ENCODE measurements around the gene INO80D.
A peak's percentile ranks its signal among the peaks of the same experiment; 100 is the strongest.
"Not testable (repeated sequence)": the region's sequence is repeated elsewhere in the genome, so short reads cannot be mapped to it uniquely, and the experiment has no call there.

INO80D gene, protein sequence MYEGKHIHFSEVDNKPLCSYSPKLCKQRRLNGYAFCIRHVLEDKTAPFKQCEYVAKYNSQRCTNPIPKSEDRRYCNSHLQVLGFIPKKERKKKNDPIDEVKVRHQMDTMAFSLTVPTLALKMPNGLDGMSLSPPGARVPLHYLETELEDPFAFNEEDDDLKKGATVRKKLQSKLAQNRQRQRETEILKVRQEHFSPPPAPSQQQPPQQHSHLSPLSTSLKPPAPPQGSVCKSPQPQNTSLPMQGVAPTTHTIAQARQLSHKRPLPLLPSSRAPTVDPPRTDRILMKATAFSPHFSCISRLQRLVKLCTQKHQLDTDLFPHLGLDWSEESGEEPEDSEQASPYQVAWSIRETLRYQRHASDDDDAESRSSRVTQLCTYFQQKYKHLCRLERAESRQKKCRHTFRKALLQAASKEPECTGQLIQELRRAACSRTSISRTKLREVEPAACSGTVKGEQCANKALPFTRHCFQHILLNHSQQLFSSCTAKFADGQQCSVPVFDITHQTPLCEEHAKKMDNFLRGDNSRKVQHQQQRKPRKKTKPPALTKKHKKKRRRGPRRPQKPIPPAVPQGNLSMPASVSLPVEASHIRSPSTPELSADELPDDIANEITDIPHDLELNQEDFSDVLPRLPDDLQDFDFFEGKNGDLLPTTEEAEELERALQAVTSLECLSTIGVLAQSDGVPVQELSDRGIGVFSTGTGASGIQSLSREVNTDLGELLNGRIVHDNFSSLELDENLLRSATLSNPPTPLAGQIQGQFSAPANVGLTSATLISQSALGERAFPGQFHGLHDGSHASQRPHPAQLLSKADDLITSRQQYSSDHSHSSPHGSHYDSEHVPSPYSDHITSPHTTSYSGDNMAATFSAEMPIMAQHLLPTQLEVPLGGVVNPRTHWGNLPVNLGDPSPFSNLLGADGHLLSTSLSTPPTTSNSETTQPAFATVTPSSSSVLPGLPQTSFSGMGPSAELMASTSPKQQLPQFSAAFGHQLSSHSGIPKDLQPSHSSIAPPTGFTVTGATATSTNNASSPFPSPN

GRCh38 chr2:206085742-206086445, at the start of gene INO80D:
TSS of gene INO80D (minus strand) at chr2:206086174. CDS start at chr2:206063016, 23,158 bp downstream.
- peak; percentile 70 for DNase-seq

DNA sequence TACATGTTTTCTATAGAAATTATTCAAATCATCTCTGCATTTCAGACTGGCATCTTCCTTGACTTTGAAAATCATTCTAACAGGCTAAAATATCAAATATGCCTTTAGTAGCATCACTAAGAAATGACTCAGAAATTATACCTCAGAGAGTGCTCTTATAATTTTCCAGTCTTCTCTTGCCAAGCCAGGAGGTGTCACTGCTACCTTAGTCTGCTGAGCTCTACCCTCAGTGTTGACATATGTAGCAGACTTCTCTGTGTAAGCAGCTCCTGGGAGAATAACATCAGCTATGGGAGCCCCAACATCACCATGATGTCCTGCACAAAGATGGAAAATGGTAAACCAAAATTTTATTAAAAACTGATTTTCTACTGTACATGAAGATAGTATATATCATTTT, 41.7 kb upstream of the INO80D start:
- DNase-seq = no peak

- DNase-seq = no peak
Measured at GRCh38 chr2:206125901-206126300, 39.9 kb upstream of the INO80D start.

DNA sequence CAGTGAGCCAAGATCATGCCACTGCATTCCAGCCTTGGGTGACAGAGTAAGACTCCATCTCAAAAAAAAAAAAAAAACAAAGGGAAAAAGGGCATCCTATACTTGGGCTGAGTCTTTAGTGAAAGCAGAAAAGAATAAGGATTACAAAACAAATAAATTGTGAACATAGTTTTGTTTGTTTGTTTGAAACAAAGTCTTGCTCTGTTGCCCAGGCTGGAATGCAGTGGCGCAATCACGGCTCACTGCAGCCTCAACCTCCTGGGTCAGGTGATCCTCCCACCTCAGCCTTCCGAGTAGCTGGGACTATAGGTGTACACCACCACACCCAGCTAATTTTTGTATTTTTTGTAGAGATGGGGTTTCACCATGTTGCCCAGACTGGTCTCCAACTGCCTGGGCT, 36.6 kb upstream of the INO80D start:
- not testable (repeated sequence) for DNase-seq

DNA sequence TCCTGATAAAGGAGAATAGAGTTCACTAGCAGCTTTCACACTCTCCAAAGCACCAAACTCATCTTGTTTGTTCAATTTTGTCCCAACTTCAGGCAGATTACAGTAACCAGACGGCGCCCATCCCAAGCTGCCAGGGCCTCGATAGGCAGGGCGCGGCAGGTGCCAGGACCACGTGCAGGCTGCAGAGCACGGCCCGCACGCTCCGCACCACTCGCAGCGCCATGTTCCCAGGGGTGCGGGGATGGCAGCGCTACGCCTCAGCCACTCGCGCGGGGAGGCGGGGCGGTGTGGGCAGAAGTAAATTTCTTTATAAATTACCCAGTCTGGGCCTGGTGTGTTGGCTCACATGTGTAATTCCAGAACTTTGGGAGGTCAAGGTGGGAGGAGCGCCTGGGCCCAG, 30.3 kb upstream of the INO80D start:
- no peak for DNase-seq

- no peak for DNase-seq
Measured at GRCh38 chr2:206115026-206115578, 29.1 kb upstream of the INO80D start.

DNA sequence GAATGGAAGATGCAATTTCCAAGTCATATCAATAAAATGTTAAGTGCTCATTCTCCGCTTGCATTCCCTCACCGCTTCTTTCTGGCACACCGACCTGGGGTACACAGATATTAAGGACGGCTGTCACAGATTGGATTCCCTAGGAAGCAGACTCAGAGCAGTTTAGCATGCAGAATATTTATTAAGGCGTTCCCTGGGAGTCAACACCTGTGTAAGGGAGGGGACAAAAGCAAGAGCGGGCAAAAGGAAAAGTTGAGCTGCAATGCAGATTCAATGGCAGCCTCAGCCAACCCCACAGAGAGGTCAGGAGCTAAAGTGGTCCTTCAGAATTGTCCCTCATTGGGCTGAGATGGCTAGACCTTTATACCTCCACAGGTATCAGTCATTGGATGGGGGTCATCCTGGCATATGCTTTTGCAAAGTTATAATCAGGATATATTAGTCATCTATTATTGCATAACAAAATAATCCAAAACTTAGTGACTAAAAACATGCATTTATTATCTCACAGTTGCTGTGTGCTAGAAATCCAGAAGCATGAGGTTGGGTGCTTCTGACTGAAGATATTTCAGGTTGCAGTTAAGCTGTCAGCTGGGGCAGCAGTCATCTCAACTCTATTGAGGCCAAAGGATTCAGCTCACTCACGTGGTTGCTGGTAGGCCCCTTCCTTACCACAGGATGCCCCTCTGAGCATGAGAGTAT, 27.0 kb upstream of the INO80D start:
- no peak for DNase-seq

GRCh38 chr2:206112108-206112507, 26.1 kb upstream of the INO80D start:
- DNase-seq = no peak

- no peak for DNase-seq
Measured at GRCh38 chr2:206108713-206109112, 22.7 kb upstream of the INO80D start.

DNA sequence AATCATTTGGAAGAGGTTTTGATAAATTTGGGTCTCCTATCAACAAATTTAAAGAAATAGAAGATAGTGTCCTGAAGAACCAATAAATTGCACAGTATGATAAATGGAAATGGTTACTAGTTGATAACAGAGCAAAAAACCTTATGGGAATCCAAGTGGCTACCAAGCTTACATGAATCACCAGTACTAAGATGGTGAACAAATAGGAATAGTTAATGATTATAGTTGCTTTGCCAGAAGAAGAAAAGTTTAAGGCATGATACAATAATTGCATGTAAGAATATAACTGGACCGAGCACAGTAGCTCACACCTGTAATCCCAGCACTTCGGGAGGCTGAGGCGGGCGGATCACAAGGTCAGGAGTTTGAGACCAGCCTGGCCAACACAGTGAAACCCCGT, 19.6 kb upstream of the INO80D start:
- DNase-seq = no peak

- DNase-seq = no peak
Measured at GRCh38 chr2:206105038-206105437, 19.1 kb upstream of the INO80D start.

- not testable (repeated sequence) for DNase-seq
Measured at GRCh38 chr2:206098872-206099271, 12.9 kb upstream of the INO80D start.

DNA sequence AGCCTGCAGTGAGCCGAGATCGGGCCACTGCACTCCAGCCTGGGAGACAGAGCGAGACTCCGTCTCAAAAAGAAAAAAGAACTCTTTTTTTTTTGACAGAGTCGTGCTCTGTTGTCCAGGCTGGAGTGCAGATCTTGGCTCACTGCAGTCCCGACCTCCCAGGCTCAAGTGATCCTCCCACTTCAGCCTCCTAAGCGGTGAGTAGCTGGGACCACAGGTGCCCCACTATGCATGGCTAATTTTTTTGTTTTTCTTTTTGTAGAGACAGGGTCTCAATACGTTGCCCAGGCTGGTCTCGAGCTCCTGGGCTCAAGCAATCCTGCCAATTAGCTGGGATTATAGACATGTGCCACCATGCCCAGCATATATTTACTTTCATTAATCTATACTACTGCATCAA, 12.5 kb upstream of the INO80D start:
- DNase-seq = no peak

DNA sequence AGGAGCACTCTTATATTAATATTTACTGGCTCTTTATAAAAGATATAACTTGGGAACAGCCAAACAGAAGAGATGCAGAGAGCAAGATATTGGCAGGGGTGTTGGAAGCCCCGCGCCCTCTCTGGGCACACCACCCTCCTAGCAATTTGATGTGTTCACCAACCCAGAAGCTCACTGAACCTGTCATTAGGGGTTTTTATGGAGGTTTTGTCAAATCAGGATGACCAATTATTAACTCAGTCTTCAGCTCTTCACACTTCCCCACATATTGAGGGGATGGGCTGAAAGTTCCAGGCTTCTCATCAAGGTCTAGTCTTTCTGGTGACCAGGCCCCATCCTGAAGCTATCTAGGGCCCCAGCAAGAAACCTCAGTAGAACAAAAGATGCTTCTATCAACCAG, 10.9 kb upstream of the INO80D start:
- DNase-seq = no peak

DNA sequence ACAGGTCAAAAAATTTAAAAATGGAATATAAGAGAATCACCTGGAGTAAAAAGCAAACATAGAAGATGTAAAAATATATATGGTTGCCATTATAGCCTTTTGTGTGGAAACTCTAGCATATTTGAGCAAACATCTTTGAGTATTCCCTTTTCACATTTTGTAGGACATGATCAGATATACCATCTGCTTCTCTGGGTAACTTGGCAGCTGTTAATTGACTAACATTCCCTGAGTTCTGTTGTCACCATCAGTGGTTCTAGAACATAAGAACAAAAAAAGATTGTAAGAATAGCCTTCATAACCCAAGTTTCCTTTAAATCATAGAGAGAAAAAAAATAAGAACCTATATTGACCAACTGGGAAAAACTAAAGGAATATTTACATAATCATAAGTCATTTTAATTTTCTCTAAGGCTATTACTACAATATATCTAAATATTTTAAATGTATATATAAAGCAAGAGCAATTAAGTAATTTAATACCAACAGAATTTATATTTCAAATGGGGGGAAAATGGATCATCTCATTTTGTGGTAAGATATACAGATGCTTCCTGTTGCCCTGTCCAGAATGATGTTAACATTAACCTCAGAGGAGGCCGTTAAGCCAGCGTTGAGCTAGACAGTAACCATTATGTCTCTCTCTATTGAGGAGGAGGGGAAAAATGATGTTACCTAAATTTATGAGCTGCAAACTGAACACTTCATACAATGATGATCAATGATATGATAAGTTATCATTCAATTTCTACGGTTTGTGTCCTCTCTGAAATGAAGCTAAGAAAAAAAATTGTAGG, 9.8 kb upstream of the INO80D start:
- DNase-seq = no peak

DNA sequence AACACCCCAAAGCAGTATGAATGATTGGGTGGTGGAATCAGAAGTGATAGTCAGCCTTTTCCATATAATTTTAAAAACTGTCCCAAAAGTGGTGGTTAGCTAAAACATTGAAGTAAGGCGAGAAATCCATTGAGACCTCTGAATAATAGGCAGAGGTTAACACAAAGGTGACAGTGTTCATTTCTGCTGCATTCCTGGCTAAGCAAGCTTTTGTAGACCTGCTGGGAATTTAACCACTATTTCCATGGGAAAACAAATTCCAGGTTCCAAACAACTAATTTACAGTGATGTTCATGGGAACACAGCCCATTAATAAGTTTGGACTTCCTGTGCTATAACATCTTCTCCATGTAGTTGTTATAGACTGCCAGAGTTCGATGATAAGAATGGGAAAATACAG, 6.3 kb upstream of the INO80D start:
- DNase-seq = no peak

GRCh38 chr2:206088248-206088647, 2.3 kb upstream of the INO80D start:
- no peak for DNase-seq

DNA sequence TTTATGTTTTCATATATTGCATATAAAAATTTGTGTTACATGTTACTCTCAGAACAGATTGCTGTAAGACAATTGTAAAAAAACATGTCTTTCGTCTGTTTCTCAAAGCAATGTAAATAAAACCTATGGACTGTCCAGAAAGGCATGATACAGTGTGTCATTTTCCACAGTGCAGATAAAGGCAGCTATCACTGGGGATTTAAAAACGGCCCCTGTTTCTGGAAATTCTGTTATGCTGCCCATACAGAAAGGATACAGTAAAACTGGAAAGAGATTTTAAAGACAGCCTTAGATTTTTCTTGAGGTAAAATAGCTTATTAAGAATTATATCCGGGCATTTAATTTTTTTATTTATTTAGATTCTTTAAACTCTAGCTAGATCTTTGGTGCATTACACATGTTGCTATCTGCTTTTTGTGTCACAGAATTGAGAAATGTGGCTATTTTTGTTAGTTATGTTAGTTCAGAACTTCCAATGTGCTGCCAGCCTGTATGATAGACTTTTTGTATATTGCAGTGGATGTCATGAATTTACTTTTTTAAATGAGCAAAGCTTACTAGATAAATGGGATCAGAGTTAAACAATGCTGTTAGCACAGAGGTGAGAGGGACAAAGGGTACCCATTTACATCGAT, 859 bp upstream of the INO80D start:
- no peak for DNase-seq

DNA sequence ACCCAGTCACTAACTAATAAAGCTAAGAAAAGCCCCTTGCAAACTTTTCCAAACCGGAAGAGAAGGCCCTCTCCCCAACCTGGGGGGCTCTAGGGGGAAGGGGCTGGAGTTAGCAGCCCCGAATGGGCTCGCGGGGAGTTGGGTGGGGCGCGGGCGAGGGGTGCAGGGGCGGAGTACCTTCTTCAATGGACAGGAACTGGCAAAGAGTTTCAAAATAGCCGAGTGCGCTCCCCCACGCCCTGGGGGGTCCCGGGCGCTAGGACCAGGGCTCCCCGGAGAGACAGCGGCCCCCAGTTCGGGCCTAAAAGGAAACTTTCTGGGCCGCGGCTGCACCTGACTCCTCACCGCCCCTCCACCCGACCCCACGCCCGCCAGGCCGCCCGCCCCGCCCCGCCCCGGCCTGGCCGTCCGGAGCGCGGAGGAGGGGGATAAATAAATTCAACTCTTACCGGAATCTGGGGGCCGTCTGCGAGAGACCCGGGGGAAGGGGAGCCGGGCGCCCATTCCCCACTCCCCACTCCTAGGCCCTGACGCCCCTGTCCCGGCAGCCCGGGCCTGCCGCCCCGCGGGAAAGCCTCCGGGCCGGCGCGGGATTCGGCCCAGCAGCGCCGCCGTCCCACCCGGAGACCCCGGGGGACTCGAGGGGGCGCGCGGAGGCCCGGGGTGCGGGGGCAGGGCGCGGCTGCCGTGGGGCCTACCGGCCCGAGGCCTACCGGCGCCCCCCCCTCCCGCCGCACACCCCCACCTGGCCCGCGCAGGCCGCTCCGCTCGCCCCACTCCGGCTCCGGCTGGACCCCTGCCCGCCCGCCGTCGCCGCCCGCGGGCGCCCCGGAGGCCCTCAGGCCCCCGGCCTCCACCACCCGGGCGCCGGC, 868 bp downstream of the INO80D start:
- DNase-seq = peak; percentile 43

DNA sequence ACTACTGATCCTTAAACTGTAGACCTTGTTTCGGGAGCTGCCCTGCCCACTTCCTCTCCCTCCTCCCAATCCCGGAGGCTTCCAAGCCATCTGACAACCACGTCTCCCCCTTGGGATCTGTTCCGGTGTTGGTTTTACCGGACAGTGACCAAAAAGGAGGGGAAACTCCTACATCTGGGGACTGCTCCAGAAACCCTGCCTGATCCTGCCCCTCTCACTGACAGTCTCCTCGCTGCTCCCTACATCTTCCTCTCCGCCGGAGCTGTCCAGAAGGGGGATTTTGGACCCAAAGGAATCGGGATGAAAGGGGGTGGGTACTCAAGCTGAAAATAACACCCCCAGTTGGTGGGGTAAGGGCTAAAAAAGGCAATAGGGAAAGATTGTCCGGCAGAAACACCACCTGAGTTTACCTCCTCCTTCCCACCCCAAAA, 1.5 kb downstream of the INO80D start:
- no peak for DNase-seq
